Mesendoderm (in vitro differentiated cells): ENCODE measurements around the gene RTRAF.

ENCODE experiments used
- DNase-seq: peaks from one replicate; pipeline ENCODE4 v3.0.0; 2013
- H2AK5ac ChIP-seq: 2 replicates; pipeline ENCODE4 v1.6.1; 2013; ENCODE audit warnings: low read length, inconsistent platforms
- H2BK120ac ChIP-seq: 2 replicates; pipeline ENCODE4 v1.6.1; 2013; ENCODE audit warnings: low read depth, mild to moderate bottlenecking, low read length, moderate library complexity, mixed read lengths
- H2BK15ac ChIP-seq: replicated peaks from 2 replicates; pipeline ENCODE4 v1.6.1; 2013; ENCODE audit warnings: low read depth, mild to moderate bottlenecking, moderate library complexity
- H2BK5ac ChIP-seq: 2 replicates; pipeline ENCODE4 v1.6.1; 2013; ENCODE audit warnings: low read length, inconsistent platforms
- H3K18ac ChIP-seq: 2 replicates; pipeline ENCODE4 v1.6.1; 2013; ENCODE audit warnings: mild to moderate bottlenecking, low read length, mixed read lengths
- H3K23ac ChIP-seq: one replicate; pipeline ENCODE4 v1.6.1; 2013; ENCODE audit warnings: low read length
- H3K27ac ChIP-seq: 2 replicates; pipeline ENCODE4 v1.5.1; 2013; ENCODE audit warnings: low read depth, mild to moderate bottlenecking, inconsistent platforms, low read length, moderate library complexity
- H3K27me3 ChIP-seq: 2 replicates; pipeline ENCODE4 v1.6.1; 2013; ENCODE audit warnings: low read length, control low read depth, mild to moderate bottlenecking, inconsistent platforms; ENCODE audit not compliant: insufficient read depth, poor library complexity
- H3K36me3 ChIP-seq: 2 replicates; pipeline ENCODE4 v1.6.1; 2013; ENCODE audit warnings: low read length, inconsistent platforms; ENCODE audit not compliant: control insufficient read depth, insufficient read depth
- H3K4ac ChIP-seq: one replicate; pipeline ENCODE4 v1.6.1; 2013; ENCODE audit warnings: low read depth, mild to moderate bottlenecking, low read length, moderate library complexity
- H3K4me1 ChIP-seq: 2 replicates; pipeline ENCODE4 v1.6.1; 2013; ENCODE audit warnings: low read depth, low read length, inconsistent platforms; ENCODE audit not compliant: control insufficient read depth
- H3K4me2 ChIP-seq: 2 replicates; pipeline ENCODE4 v1.6.1; 2013; ENCODE audit warnings: low read length
- H3K4me3 ChIP-seq: 2 replicates; pipeline ENCODE4 v1.5.1; 2013; ENCODE audit warnings: mild to moderate bottlenecking, low read length
- H3K56ac ChIP-seq: one replicate; pipeline ENCODE4 v1.6.1; 2013; ENCODE audit warnings: low read length
- H3K79me1 ChIP-seq: 2 replicates; pipeline ENCODE4 v1.6.1; 2013; ENCODE audit warnings: low read length, inconsistent platforms
- H3K79me2 ChIP-seq: 2 replicates; pipeline ENCODE4 v1.6.1; 2013; ENCODE audit warnings: mild to moderate bottlenecking, low read length; ENCODE audit not compliant: control insufficient read depth, insufficient read depth
- H3K9ac ChIP-seq: 2 replicates; pipeline ENCODE4 v1.6.1; 2013; ENCODE audit warnings: low read length, inconsistent platforms
- H4K5ac ChIP-seq: one replicate; pipeline ENCODE4 v1.6.1; 2013; ENCODE audit warnings: low read length
- H4K8ac ChIP-seq: one replicate; pipeline ENCODE4 v1.6.1; 2013; ENCODE audit warnings: low read depth, mild to moderate bottlenecking, control low read depth, low read length, moderate library complexity
- WGBS: extraction: QIAGEN DNeasy Blood & Tissue Kit; methylation state at CpG from one replicate; pipeline ENCODE4 v1.1.7; 2013; ENCODE audit warnings: low lambda C conversion rate, missing lambda C conversion rate; ENCODE audit not compliant: insufficient coverage; ENCODE audit errors: extremely low coverage; 5-methylcytosine and 5-hydroxymethylcytosine counted together

The RTRAF gene

GRCh38 chr14:52021957-52022600 lies 32.7 kb downstream of the RTRAF start:
- Histone ChIP-seq H3K27ac (no peak overlapping the region), H3K4ac (no peak overlapping the region)

GRCh38 chr14:52023518-52023917 lies 34.2 kb downstream of the RTRAF start:
- no peak for DNase-seq
- Histone ChIP-seq H3K18ac (no peak overlapping the region), H3K79me1 (no peaks in the 10 kb centered on the region), H3K9ac (no peak overlapping the region), H3K4me1 (peaks cover 8% of the 10 kb centered on the region), H4K8ac (no peak overlapping the region), H3K4me3 (no peak overlapping the region), H3K4ac (no peak overlapping the region), H4K5ac (no peak overlapping the region), H2BK120ac (no peak overlapping the region), H2AK5ac (no peak overlapping the region), H3K27me3 (no peaks in the 10 kb centered on the region), H3K27ac (no peak overlapping the region), H3K4me2 (no peak overlapping the region), H3K56ac (no peak overlapping the region), H3K79me2 (no peaks in the 10 kb centered on the region), H3K36me3 (no peaks in the 10 kb centered on the region), H2BK5ac (no peak overlapping the region), H3K23ac (no peak overlapping the region), H2BK15ac (no peak overlapping the region)
- WGBS, result no CpG with 5 or more reads among the region's 1 CpG

More at GRCh38 chr14:52021957-52022600, 32.7 kb downstream of the RTRAF start:
- DNase-seq, result no peak
- no peak overlapping the region for H3K9ac ChIP-seq
- no peak overlapping the region for H2AK5ac ChIP-seq
- no peak overlapping the region for H3K18ac ChIP-seq
- no peaks in the 10 kb centered on the region for H3K79me2 ChIP-seq
- no peaks in the 10 kb centered on the region for H3K79me1 ChIP-seq
- H4K5ac ChIP-seq, result no peak overlapping the region
- H3K4me3 ChIP-seq, result no peak overlapping the region
- H3K27me3 ChIP-seq, result no peaks in the 10 kb centered on the region
- H2BK120ac ChIP-seq, result no peak overlapping the region
- no peak overlapping the region for H3K23ac ChIP-seq
- H3K4me1 ChIP-seq, result peaks cover 8% of the 10 kb centered on the region
- H2BK15ac ChIP-seq, result no peak overlapping the region
- H2BK5ac ChIP-seq, result no peak overlapping the region
- no CpG with 5 or more reads among the region's 6 CpGs for WGBS
- H3K4me2 ChIP-seq, result no peak overlapping the region
- H3K56ac ChIP-seq, result no peak overlapping the region
- H3K36me3 ChIP-seq, result no peaks in the 10 kb centered on the region
- no peak overlapping the region for H4K8ac ChIP-seq

DNA sequence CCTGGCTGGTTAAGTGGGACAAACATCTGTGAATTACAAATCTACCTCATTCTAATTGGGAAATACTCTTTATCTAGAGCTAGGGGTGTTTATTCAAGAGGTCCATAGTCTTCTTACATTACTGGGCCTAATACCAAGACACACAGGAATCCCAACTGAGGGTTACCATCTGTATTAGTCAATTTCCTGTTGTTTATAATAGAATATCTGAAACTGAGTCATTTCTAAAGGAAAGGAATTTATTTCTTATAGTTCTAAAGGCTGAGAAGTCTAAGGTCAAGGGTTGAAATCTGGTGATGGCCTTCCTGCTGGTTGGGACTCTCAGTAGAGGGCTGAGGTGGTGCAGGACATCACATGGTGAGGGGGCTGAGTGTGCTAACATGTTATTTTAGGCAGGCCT lies 36.0 kb downstream of the RTRAF start:
- H3K4me2 ChIP-seq, result no peak overlapping the region
- H2BK5ac ChIP-seq, result no peak overlapping the region
- no peak overlapping the region for H3K18ac ChIP-seq
- no peaks in the 10 kb centered on the region for H3K79me2 ChIP-seq
- H3K27me3 ChIP-seq, result no peaks in the 10 kb centered on the region
- H4K5ac ChIP-seq, result no peak overlapping the region
- no peak overlapping the region for H3K23ac ChIP-seq
- H4K8ac ChIP-seq, result no peak overlapping the region
- no peaks in the 10 kb centered on the region for H3K79me1 ChIP-seq
- no peak overlapping the region for H3K56ac ChIP-seq
- no peak overlapping the region for H2BK15ac ChIP-seq
- H3K27ac ChIP-seq, result no peak overlapping the region
- no peak overlapping the region for H3K4ac ChIP-seq
- H3K9ac ChIP-seq, result no peak overlapping the region
- H3K4me3 ChIP-seq, result no peak overlapping the region
- DNase-seq, result no peak
- no peak overlapping the region for H2AK5ac ChIP-seq
- no peaks in the 10 kb centered on the region for H3K36me3 ChIP-seq
- peaks cover 6% of the 10 kb centered on the region for H3K4me1 ChIP-seq
- no peak overlapping the region for H2BK120ac ChIP-seq

DNA sequence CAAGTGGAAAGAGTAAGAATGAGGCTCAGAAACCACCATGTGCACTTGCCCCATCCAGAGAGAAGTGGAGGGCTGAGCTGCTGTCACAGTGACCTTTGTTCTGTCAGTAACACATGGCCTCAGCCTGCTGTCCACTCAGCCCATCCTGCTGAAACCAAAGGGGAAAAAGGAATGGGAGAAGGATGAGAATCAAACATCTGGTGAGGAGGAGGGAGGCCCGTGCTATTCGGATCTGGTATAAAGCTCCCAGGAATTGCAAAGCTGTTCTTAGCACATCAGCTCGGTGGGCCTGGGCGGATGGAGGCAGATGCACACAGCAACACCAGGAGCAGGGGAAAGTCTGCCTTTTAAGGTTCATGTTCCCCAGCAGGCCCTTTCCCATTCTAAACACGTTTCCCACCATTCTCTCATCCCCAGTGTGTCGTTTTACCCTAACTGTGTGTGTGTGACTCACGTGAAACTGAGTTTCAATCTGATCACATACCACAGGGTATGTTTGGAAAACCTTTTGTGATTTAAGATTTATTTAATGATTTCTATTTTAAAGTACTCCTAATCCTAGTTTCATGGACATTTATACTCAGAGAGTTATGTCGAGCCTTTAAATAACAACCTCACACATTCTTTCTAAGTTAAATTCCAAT lies 36.8 kb downstream of the RTRAF start:
- no peak overlapping the region for H3K4me2 ChIP-seq
- H3K27ac ChIP-seq, result no peak overlapping the region
- no peak overlapping the region for H2BK120ac ChIP-seq
- no peak overlapping the region for H3K56ac ChIP-seq
- H4K8ac ChIP-seq, result no peak overlapping the region
- no peak overlapping the region for H3K18ac ChIP-seq
- no CpG with 5 or more reads among the region's 8 CpGs for WGBS
- no peak for DNase-seq
- no peaks in the 10 kb centered on the region for H3K79me1 ChIP-seq
- H3K4ac ChIP-seq, result no peak overlapping the region
- no peak overlapping the region for H2BK15ac ChIP-seq
- no peaks in the 10 kb centered on the region for H3K27me3 ChIP-seq
- H3K4me3 ChIP-seq, result no peak overlapping the region
- H3K36me3 ChIP-seq, result no peaks in the 10 kb centered on the region
- H3K4me1 ChIP-seq, result peaks cover 5% of the 10 kb centered on the region
- H3K23ac ChIP-seq, result no peak overlapping the region
- no peak overlapping the region for H3K9ac ChIP-seq
- H2BK5ac ChIP-seq, result no peak overlapping the region
- no peaks in the 10 kb centered on the region for H3K79me2 ChIP-seq
- no peak overlapping the region for H4K5ac ChIP-seq
- H2AK5ac ChIP-seq, result no peak overlapping the region

DNA sequence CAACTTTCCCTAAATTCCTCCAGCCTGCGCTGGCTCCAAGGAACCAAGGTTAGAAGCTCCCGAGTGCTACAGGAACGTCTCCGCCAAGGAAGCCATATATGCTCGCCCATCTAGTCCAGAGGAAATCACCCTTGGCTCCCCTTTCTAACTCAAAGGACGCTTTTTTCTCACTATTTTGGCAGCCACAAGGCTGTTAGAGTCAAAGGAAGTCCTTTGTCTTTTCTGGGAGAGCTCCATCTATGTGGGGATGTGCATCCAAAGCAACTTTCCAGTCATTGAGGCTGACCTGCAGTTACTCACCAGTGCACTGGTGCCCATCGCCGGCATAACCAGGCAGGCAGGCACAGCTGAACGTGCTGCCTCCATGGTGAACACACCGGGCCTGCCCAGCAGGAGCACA lies 37.6 kb downstream of the RTRAF start:
- Histone ChIP-seq H3K56ac (no peak overlapping the region), H3K4me1 (no peaks in the 10 kb centered on the region), H3K27me3 (no peaks in the 10 kb centered on the region), H3K4me3 (no peak overlapping the region), H2BK5ac (no peak overlapping the region), H4K8ac (no peak overlapping the region), H2BK120ac (no peak overlapping the region), H4K5ac (no peak overlapping the region), H3K79me2 (no peaks in the 10 kb centered on the region), H3K4ac (no peak overlapping the region), H3K79me1 (no peaks in the 10 kb centered on the region), H3K4me2 (no peak overlapping the region), H3K9ac (no peak overlapping the region), H3K36me3 (no peaks in the 10 kb centered on the region), H2BK15ac (no peak overlapping the region), H2AK5ac (no peak overlapping the region), H3K23ac (no peak overlapping the region), H3K27ac (no peak overlapping the region), H3K18ac (no peak overlapping the region)
- DNase-seq, result no peak
- WGBS, result no CpG with 5 or more reads among the region's 10 CpGs

- Histone ChIP-seq H3K4me2 (no peak overlapping the region), H3K4ac (no peak overlapping the region), H2BK15ac (no peak overlapping the region), H2AK5ac (no peak overlapping the region), H4K8ac (no peak overlapping the region), H3K27me3 (no peaks in the 10 kb centered on the region), H3K9ac (no peak overlapping the region), H3K27ac (no peak overlapping the region), H3K56ac (no peak overlapping the region), H3K36me3 (no peaks in the 10 kb centered on the region), H2BK5ac (no peak overlapping the region), H4K5ac (no peak overlapping the region), H3K79me1 (no peaks in the 10 kb centered on the region), H3K4me3 (no peak overlapping the region), H3K4me1 (no peaks in the 10 kb centered on the region), H3K23ac (no peak overlapping the region), H3K18ac (no peak overlapping the region), H3K79me2 (no peaks in the 10 kb centered on the region), H2BK120ac (no peak overlapping the region)
- DNase-seq, result no peak
- no CpG with 5 or more reads among the region's 1 CpG for WGBS
Observed at GRCh38 chr14:52029881-52030280, 40.5 kb downstream of the RTRAF start.
